Chondrocyte (in vitro differentiated cells): ENCODE results near the gene APOA1. TPM values are rescaled to one million over a fixed set of nuclear protein-coding genes. Genes with fewer than 3 reads are reported as not detected.
A peak's percentile ranks its signal among the peaks of the same experiment; 100 is the strongest.

Experiments used
- DNase-seq: peaks from one replicate; pipeline ENCODE4 v3.0.0; 2021; ENCODE audit warnings: mixed read lengths, low spot score
- H3K27ac Mint-ChIP-seq: one replicate; pipeline ENCODE4 v1.8.0; 2021; ENCODE audit warnings: mild to moderate bottlenecking, moderate library complexity, mixed read lengths; ENCODE audit not compliant: unreplicated experiment
- H3K27me3 Mint-ChIP-seq: 2 replicates; pipeline ENCODE4 v1.8.0; 2021; ENCODE audit warnings: low read depth, mixed read lengths
- H3K36me3 Mint-ChIP-seq: 2 replicates; pipeline ENCODE4 v1.8.0; 2021; ENCODE audit warnings: low read depth, mixed read lengths
- H3K4me1 Mint-ChIP-seq: 2 replicates; pipeline ENCODE4 v1.8.0; 2021; ENCODE audit warnings: low read depth, mild to moderate bottlenecking, mixed read lengths
- H3K4me3 Mint-ChIP-seq: one replicate; pipeline ENCODE4 v1.8.0; 2021; ENCODE audit warnings: mild to moderate bottlenecking, moderate library complexity, mixed read lengths; ENCODE audit not compliant: unreplicated experiment
- H3K9me3 Mint-ChIP-seq: 2 replicates; pipeline ENCODE4 v1.8.0; 2021; ENCODE audit warnings: low read depth, mixed read lengths
- CTCF ChIP-seq: fragments of 200-600 bp; sonication (generic); IDR thresholded peaks from 2 replicates; pipeline ENCODE4 v1.5.0; 2021; ENCODE audit warnings: antibody characterized with exemption, mild to moderate bottlenecking, moderate library complexity
- total RNA-seq: library from RNA; stranded (reverse); gene quantifications from 3 replicates; pipeline ENCODE4 v1.2.1, GENCODE V29; 2021

Gene APOA1
- total RNA-seq, 1 donor from 2014 or later, result not detected

- H3K4me3 Mint-ChIP-seq, result no peak overlapping the region
- H3K9me3 Mint-ChIP-seq, result no peaks in the 10 kb centered on the region
- H3K27ac Mint-ChIP-seq, result no peak overlapping the region
- no peaks in the 10 kb centered on the region for H3K27me3 Mint-ChIP-seq
- TF ChIP-seq CTCF, result no peak
- H3K4me1 Mint-ChIP-seq, result peaks cover 8% of the 10 kb centered on the region
- peaks cover 34% of the 10 kb centered on the region for H3K36me3 Mint-ChIP-seq
- DNase-seq, result no peak
These were observed 28.3 kb upstream of the APOA1 start for GRCh38 chr11:116865696-116866095.

GRCh38 chr11:116864531-116864930, 27.1 kb upstream of the APOA1 start:
- TF ChIP-seq CTCF, result no peak
- DNase-seq, result no peak
- Mint-ChIP-seq H3K27ac (no peak overlapping the region), H3K4me1 (peaks cover 6% of the 10 kb centered on the region), H3K36me3 (peaks cover 33% of the 10 kb centered on the region), H3K27me3 (no peaks in the 10 kb centered on the region), H3K4me3 (no peak overlapping the region), H3K9me3 (no peaks in the 10 kb centered on the region)

- no peaks in the 10 kb centered on the region for H3K9me3 Mint-ChIP-seq
- H3K4me3 Mint-ChIP-seq, result no peak overlapping the region
- peak overlapping the region; percentile 28 for H3K27ac Mint-ChIP-seq
- H3K36me3 Mint-ChIP-seq, result peaks cover 38% of the 10 kb centered on the region
- no peak for TF ChIP-seq CTCF
- H3K4me1 Mint-ChIP-seq, result peaks cover 6% of the 10 kb centered on the region
- DNase-seq, result no peak
- no peaks in the 10 kb centered on the region for H3K27me3 Mint-ChIP-seq
These were observed 25.5 kb upstream of the APOA1 start for GRCh38 chr11:116862951-116863350.

GRCh38 chr11:116862185-116862584, 24.8 kb upstream of the APOA1 start:
- Mint-ChIP-seq H3K4me1 (peaks cover 6% of the 10 kb centered on the region), H3K4me3 (no peak overlapping the region), H3K36me3 (peaks cover 35% of the 10 kb centered on the region), H3K27me3 (no peaks in the 10 kb centered on the region), H3K9me3 (no peaks in the 10 kb centered on the region), H3K27ac (no peak overlapping the region)
- no peak for DNase-seq
- TF ChIP-seq CTCF, result no peak

- TF ChIP-seq CTCF, result no peak
- Mint-ChIP-seq H3K9me3 (no peaks in the 10 kb centered on the region), H3K4me3 (no peak overlapping the region), H3K27me3 (no peaks in the 10 kb centered on the region), H3K4me1 (peaks cover 6% of the 10 kb centered on the region), H3K36me3 (peaks cover 35% of the 10 kb centered on the region), H3K27ac (no peak overlapping the region)
- no peak for DNase-seq
These were observed 24.1 kb upstream of the APOA1 start for GRCh38 chr11:116861539-116861938.
